ENCODE data around the gene CDH8. TPM values are rescaled to one million over a fixed set of nuclear protein-coding genes. Genes with fewer than 3 reads are reported as not detected.

The CDH8 gene
- total RNA-seq, 2 donors from 2014 or later: 1.3 to 1.6 TPM

DNA sequence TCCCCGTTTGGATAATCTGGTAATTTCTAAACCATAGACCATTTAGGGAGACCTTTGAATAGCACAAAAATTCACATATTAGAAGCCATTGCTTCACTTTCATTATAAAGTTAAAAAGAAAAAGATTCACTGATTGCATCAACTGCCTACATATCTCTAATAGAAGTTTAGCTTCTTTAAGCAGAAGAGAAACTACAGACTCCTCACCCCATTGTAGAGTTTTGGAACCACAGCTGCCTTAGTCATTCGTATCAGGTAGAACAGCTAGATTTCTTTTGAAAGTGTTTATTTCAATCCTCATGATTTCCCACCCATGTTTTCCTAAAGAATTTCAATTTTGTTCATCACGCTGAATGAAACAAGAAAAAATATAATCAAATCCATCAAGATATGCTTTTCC, 144.8 kb downstream of the CDH8 start:
- no peak for DNase-seq (ENCODE audit: low spot score)
- intact Hi-C loops (cut with DNase I): no loop called here

DNA sequence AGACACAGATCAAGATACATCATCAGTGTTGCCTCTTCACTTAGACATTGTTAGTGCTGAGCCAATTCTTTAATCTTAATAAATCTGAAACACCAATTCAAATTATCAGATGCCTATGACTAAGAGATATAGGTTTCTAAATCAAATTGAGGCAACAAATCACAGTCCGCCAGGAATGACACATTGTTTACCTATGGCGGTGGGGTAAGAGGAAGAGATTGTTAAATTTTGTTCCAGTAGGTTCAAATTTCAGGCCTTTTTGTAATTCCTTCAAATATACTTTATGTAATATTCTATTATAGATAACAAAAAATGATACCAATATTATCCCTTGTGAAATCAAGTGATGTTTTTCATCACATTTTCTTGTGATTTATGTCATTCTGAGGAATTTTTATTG, 145.9 kb downstream of the CDH8 start:
- DNase-seq (ENCODE audit: low spot score): no peak
- intact Hi-C loops (cut with DNase I): no loop called here

DNA sequence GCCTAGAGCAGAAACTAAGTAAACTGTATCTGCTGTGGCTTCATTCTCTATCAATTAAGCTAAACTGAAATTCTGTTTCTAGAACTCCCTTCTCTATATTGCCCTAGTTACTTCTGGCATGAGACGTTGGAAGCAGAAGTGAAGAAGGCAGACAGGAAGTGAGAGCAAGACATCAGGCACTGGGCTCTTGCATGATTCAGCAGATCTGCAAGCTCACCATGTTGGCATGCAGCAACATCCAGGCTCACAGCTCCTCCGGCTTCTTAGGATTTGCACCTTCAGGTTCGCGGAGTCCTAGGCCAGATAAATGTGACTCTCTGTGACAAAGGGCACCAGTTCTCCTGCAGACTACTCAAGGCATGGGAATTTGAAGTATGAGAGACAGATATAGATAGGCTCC, 148.3 kb downstream of the CDH8 start:
- intact Hi-C loops (cut with DNase I): no loop called here
- DNase-seq (ENCODE audit: low spot score): no peak

DNA sequence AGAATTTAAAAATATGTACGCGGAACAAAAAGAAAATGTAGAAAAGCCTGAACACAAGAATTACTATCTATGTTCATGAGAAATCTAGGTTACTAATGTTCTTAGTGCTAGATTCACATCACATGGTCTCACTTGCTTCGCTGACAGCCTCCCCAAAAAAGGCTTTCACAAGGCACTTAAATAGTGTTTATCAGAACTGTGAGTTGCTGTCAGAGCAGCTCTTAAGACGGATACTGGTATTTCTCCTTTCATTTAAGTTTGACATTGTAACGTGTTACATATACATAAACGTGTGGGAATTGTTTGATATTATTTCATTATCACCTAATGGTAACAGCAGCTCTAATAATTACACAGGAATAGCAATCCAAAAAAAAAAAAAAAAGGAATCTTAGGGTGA, 150.9 kb downstream of the CDH8 start:
- DNase-seq (ENCODE audit: low spot score): no peak
- intact Hi-C loops (cut with DNase I): no loop called here

DNA sequence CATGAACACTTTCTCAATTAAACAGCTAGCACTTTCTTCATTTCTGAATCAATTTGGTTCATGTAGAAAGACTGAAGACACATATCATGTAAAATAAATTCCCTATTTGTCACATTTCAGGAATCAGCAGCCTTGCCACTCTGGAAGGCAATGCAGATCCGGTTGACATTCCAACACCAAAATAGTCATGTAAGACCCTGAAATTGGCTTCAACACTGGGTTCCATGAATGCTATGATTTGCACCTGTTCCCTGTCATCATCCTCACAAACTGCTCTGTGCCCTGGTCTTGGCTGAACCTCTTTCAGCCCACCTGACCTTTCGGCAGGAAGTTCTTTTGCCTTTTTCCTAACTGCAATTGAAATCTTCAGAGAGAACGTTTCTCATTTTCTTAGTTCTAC, 156.9 kb downstream of the CDH8 start:
- no peak for DNase-seq (ENCODE audit: low spot score)
- intact Hi-C loops (cut with DNase I): no loop called here

DNA sequence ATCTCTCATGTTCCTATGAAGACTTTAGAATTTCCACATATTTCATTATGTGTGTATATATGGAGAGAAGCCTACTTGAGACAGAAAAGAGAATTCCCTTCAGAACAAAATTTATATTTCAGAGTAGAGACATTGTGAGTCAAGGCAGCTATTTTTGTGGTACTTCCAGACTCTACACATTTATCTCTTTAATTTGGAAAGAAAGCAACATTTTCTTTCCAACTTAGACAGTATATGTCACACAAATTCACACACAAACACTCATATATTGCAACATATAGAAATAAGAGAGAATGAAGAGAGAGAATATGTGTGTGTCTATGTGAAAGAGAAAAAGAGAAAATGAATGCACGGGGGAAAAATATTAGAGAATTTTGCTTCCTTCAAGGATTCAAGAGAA, 158.8 kb downstream of the CDH8 start:
- intact Hi-C loops (cut with DNase I): no loop called here
- DNase-seq (ENCODE audit: low spot score): no peak

DNA sequence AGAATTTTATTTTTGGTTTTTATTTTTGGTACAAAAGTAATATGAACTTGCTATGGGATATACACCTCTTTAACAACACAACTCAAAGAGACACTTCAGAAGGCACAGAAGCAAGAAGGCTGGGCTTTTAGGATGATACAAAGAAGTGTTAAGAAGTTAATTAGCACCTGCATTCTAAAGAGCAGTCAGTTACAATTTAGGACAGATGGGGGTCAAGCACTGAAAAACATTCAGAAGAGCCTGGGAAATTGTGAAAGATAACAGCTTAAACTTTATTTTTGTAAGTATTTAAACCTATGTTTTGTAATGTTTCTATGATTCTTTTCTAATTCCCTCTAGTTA, 163.5 kb downstream of the CDH8 start:
- DNase-seq (ENCODE audit: low spot score): no peak
- intact Hi-C loops (cut with DNase I): no loop called here

DNA sequence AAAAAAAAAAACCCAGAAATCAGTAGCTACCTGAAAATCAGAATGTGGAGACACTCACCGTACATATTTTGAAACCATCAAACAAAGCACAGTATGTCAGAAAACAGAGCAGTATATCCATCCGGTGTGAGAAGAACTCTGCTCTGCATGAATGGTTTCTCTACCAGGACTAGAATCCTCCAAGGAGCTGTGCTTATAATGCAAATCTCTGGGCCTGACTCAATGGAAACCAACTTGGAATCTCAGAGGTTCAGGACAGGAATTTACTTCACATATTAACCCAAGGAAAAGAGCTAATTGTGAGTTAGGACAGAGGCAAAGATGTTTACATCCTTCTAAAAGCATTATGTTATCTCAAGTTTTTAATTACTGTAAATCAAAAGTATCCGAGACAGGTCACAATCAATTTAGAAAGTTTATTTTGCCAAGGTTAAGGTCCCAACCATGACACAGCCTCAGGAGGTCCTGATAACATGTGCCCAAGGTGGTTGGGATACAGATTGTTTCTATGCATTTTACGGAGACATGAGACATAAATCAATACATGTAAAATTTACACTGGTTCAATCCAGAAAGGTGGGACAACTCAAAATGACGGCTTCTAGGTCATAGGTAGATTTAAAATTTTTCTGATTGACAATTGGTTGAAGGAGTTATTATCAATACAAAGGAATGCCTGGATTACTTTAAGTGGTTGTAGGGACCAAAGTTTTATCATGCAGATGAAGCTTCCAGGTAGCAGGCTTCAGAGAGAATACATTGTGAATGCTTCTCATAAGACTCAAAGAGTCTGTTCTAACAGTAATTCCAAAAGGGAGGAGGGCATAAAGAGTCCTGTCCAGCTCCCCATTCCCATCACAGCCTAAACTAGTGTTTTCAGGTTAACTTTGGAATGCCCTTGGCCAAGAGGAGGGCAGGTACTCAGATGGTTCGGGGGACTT, 164.1 kb downstream of the CDH8 start:
- DNase-seq (ENCODE audit: low spot score): no peak

DNA sequence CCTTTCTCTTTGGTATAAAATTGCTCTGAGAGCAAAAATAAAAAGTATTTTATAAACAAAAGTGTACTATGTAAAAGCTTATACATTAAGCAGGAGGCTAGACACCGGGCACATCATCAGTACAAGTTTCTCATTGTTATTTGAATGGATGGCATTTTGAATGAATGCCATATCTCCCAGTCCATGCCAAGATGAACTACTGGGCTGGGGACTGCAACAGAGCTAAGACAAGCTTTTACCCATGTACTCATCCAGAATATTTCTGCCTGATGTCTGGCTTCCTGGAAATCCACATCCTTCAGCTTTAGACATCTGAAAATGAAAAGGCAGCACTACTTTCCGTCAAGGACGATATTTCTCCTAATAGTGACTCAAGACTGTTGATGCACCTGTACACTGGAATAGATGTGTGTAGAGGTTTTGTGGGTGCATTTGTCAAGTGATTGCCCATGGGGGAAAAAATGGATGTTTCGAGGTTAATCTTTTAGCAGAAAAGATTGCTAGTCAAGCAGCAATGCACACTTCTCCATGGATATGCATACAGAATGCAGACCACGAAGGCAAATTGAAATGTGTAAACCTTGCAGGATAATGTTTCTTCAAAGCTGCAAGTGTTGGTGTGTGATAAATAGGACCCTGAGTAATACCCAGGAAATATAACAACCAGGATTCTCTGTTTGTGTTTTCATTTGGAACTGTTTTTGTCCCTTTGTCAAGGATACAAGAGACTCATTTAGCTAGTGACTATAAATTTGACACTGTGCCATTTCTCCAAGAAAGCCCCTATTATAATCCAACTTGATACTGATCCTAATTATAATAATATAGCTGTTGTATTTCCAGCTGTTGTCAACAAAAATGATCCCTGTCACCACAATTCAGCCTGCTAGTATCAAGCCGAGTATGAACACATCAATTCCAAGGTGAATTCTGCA, 173.8 kb downstream of the CDH8 start:
- DNase-seq (ENCODE audit: low spot score): no peak
- intact Hi-C loops (cut with DNase I): no loop called here

More for the DNA sequence above, 164.1 kb downstream of the CDH8 start:
- intact Hi-C loops (cut with DNase I): no loop called here

DNA sequence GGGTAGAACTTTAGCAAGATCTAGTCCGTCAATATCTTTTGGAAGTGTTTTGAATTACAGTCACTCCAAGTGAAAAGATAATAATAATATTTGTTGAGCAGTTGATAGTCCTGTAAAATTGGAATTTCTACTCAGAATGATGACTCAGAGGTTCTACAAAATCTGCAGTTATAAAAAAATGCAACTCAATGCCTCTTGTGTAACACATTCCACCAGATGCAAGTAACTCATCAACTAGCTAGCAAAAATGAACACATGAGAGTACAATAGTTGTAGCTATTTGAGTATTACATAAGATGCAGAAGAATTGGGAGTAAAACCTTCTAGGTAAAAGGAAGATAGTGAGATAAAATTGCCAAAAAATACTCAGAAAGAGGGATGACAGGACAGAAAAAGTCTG, 177.2 kb downstream of the CDH8 start:
- no peak for DNase-seq (ENCODE audit: low spot score)
- intact Hi-C loops (cut with DNase I): no loop called here

DNA sequence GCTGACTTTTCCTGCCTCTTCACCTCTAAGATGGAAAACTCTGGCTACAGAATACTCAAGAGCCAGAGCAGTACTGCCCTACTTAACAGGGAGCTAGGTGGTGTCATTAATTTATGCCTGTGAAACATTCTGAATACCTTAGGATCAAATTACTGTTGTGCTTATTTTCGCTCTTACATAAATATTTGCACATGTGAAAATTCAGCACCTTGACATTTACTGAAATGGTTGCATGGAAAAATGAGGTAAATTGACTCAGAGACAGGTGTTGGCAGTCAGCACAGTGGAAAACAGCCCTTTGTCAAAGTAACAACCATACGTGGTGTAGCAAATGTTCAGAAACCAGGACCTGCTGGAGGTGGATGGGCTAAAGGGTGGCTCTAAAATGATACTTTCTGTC, 193.6 kb downstream of the CDH8 start:
- intact Hi-C loops (cut with DNase I): no loop called here

DNA sequence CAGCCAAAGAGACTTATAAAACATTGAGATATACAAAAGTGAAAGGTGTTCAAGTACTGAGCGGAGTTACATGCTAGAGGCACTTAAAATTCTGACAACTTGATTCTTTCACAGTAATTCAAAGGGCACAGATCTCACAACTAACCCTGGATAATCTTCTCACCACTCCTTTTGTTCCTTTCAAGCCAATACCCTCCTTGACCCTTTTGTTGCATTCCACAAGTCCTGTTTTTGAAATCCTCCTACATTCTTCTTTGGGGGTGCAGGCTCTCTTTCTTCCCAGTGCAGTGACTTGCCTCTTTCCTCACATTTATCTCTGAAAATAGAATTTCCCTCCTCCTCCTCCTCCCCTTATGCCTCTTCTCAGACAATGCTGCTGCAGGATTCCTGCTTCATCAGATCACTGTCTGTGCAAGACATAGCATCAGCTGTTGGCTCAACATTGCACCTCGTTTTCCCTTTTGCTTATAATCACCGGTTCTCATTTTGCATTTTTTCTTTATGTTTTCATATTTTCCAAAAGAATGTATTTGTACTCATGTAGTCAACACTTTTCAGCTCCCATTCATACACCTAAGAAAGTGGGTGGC, 199.3 kb downstream of the CDH8 start:
- intact Hi-C loops (cut with DNase I): no loop called here
- DNase-seq (ENCODE audit: low spot score): no peak

More for the DNA sequence above, 193.6 kb downstream of the CDH8 start:
- no peak for DNase-seq (ENCODE audit: low spot score)

DNA sequence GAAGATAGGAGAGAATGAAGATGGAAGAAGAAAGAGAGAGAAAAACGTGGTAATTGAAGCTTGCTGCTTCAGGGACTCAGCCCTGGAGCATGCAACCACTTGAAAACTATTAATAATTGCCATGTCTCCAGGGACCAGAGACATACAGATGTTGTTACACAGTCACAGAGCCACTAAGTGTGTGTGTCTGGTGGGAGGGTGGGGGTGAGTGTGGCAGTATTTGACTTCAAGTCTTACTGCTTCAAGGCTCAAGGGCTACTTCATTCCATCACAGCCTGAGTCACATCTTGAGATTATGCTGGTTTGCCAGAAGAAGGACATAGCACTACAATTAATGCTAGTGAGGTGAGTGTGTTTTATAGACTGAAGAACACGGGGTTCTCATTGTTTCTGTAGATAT, 202.2 kb downstream of the CDH8 start:
- DNase-seq (ENCODE audit: low spot score): no peak
- intact Hi-C loops (cut with DNase I): no loop called here

DNA sequence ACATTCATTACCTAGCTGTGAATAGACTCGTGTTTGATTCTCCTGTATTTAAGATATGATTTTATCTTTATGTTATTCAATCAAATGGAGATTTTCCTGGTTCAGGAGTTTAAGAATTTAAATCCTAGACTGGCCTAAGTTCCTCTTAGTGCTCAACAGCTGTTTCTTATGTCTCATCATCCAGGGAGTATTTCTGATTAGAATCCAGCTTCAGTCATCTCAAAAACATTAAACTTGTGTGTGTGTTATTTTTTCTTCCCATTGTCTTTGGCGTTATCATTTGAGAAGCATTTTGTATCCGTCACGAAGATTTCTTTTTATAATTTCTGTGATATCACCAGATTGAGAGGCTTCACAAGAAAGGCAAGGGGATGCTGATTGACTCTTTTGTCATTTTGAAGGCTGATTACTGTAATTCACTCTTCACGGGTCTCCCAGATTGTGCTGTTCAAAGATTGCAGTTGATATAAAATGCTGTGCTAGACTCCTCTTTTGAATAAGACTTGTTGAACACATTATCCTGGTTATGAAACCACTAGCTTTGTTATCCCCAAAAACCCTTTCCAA, 204.8 kb downstream of the CDH8 start:
- intact Hi-C loops (cut with DNase I): no loop called here
- DNase-seq (ENCODE audit: low spot score): no peak

DNA sequence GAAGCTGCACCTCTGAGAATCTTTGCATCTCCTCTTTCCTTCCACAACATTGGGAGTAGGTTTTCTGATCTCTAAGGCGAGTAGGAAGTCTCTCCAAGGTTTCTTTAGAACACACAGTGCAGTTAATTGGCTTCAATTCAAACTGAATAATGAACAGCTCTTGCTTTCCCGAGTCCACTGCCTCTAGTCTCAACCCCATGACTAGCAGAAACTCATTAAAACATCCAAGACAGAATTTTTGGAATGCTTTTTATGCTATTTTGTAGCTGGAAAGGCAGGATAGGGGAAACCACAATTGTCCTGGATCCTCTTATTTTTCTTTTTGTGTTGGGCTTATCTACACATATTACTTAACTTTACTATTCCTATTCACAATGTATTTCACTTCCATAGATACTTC, 206.6 kb downstream of the CDH8 start:
- DNase-seq (ENCODE audit: low spot score): no peak
- intact Hi-C loops (cut with DNase I): no loop called here

DNA sequence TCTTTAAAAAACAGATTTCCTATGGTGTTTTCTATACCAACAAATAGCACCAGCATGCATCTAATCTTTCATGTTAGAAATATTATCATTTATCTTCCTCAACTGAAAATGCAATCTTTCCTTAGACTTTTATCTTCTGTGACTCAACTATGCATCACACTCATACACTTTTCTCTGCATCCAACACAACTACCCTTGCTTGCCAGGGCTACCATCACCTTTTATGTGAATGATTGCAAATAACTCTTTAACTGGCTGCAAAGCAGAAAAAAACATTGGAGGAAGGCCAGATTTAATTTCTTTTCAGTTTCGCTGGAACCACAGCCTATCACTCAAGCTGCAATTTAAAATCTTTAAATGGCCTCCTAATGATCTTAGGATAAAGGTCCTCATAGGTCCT, 212.9 kb downstream of the CDH8 start:
- intact Hi-C loops (cut with DNase I): no loop called here
- DNase-seq (ENCODE audit: low spot score): no peak

DNA sequence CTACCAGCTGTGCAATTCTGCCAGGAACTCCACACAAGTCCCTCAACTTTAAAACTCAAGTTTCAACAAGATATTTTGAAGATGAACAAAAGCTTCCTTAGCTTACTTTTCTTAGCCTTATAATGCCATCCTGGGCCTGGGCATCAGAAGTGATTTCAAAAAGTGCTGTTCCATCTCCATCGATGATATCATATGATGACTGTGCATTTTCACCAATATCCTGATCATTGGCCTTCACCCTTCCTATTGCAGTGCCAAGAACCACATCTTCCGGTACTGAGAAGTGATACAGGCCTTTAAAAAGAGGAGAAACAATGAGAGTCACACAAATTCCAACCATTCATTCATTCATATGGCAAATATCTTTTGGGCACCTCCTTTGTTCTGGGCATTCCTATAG, 215.4 kb downstream of the CDH8 start:
- intact Hi-C loops (cut with DNase I): no loop called here
- DNase-seq (ENCODE audit: low spot score): no peak

DNA sequence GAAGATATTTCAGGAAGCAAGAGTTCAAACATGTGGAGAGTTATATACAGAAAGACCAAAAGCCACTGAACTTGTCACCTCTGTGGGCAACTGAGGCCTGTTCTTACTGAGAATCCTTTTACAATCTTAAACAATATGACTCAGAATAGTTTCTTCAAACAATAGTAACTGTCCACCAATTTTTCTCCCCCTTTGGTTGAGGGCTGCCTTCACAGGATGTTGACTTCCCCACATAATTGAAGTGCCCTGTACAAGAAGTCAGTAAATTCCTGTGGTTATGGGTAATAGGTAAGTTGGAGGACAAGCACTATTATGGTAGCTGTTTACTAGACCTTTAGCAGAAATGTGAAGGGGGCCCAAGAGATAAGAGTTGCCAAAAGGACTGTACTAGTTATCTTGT, 215.8 kb downstream of the CDH8 start:
- intact Hi-C loops (cut with DNase I): no loop called here
- DNase-seq (ENCODE audit: low spot score): no peak

DNA sequence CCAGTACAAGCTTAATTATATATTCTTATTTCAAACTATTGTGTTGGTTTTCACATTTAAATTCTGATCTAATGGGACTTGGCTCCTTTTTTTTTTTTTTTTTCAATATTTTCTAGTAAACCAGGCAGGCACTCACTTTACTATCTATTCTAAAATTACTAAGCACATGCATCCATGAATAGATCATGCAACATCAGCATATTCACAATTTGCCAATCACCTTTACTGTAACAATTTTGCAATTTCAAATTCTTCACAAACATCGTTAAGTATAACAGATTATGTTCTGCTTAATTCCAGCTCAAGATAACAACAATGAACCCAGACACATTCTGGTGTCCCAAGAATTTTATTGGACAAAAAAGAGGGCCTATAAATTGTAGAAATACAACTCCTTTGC, 217.4 kb downstream of the CDH8 start:
- DNase-seq (ENCODE audit: low spot score): no peak
- intact Hi-C loops (cut with DNase I): no loop called here

Data from posterior vena cava (tissue), 2 donors.